ENCODE results near the gene CTSK. TPM values are rescaled to one million over a fixed set of nuclear protein-coding genes. Genes with fewer than 3 reads are reported as not detected.
"Not testable (repeated sequence)": the region's sequence is repeated elsewhere in the genome, so short reads cannot be mapped to it uniquely, and the experiment has no call there.

The CTSK gene
- total RNA-seq, 1 donor from 2014 or later: 5.5 TPM

GRCh38 chr1:150807249-150808023 is 624 bp downstream of the CTSK start:
- no peak for DNase-seq (ENCODE audit: extremely low read depth, low read depth, low spot score)

- DNase-seq (ENCODE audit: extremely low read depth, low read depth, low spot score): no peak
Observed at GRCh38 chr1:150805899-150806298, 2.2 kb downstream of the CTSK start.

GRCh38 chr1:150804671-150805070 is 3.4 kb downstream of the CTSK start:
- DNase-seq (ENCODE audit: extremely low read depth, low read depth, low spot score): no peak

GRCh38 chr1:150799089-150799488 is 9.0 kb downstream of the CTSK start:
- no peak for DNase-seq (ENCODE audit: extremely low read depth, low read depth, low spot score)

- DNase-seq (ENCODE audit: extremely low read depth, low read depth, low spot score): no peak
Observed at GRCh38 chr1:150798525-150798924, 9.5 kb downstream of the CTSK start.

- DNase-seq (ENCODE audit: extremely low read depth, low read depth, low spot score): no peak
Observed at GRCh38 chr1:150796374-150796773, 11.7 kb downstream of the CTSK start.

- not testable (repeated sequence) for DNase-seq (ENCODE audit: extremely low read depth, low read depth, low spot score)
Observed at GRCh38 chr1:150793778-150794177, 14.3 kb downstream of the CTSK start.

- no peak for DNase-seq (ENCODE audit: extremely low read depth, low read depth, low spot score)
Observed at GRCh38 chr1:150793221-150793620, 14.8 kb downstream of the CTSK start.

- DNase-seq (ENCODE audit: extremely low read depth, low read depth, low spot score): no peak
Observed at GRCh38 chr1:150791585-150791984, 16.5 kb downstream of the CTSK start.

GRCh38 chr1:150789396-150789795 is 18.7 kb downstream of the CTSK start:
- no peak for DNase-seq (ENCODE audit: extremely low read depth, low read depth, low spot score)

- DNase-seq (ENCODE audit: extremely low read depth, low read depth, low spot score): no peak
Observed at GRCh38 chr1:150788946-150789345, 19.1 kb downstream of the CTSK start.

- DNase-seq (ENCODE audit: extremely low read depth, low read depth, low spot score): no peak
Observed at GRCh38 chr1:150787455-150787854, 20.6 kb downstream of the CTSK start.

- DNase-seq (ENCODE audit: extremely low read depth, low read depth, low spot score): no peak
Observed at GRCh38 chr1:150780510-150780909, 27.6 kb downstream of the CTSK start.

- DNase-seq (ENCODE audit: extremely low read depth, low read depth, low spot score): no peak
Observed at GRCh38 chr1:150778409-150778808, 29.7 kb downstream of the CTSK start.

GRCh38 chr1:150777544-150777943 is 30.5 kb downstream of the CTSK start:
- no peak for DNase-seq (ENCODE audit: extremely low read depth, low read depth, low spot score)

- not testable (repeated sequence) for DNase-seq (ENCODE audit: extremely low read depth, low read depth, low spot score)
Observed at GRCh38 chr1:150775931-150776505, 32.0 kb downstream of the CTSK start.

GRCh38 chr1:150775276-150775675 is 32.8 kb downstream of the CTSK start:
- no peak for DNase-seq (ENCODE audit: extremely low read depth, low read depth, low spot score)

GRCh38 chr1:150772326-150772725 is 35.7 kb downstream of the CTSK start:
- DNase-seq (ENCODE audit: extremely low read depth, low read depth, low spot score): no peak

GRCh38 chr1:150767704-150768103 is 40.4 kb downstream of the CTSK start:
- DNase-seq (ENCODE audit: extremely low read depth, low read depth, low spot score): not testable (repeated sequence)

- not testable (repeated sequence) for DNase-seq (ENCODE audit: extremely low read depth, low read depth, low spot score)
Observed at GRCh38 chr1:150765977-150766301, 42.1 kb downstream of the CTSK start.

- DNase-seq (ENCODE audit: extremely low read depth, low read depth, low spot score): peak; percentile 9
Observed at GRCh38 chr1:150765296-150765976, 42.6 kb downstream of the CTSK start, which contains the start of gene CTSS. CTSS (minus strand) TSS chr1:150765778; CDS start chr1:150764763, 1,015 bp downstream.

- peak; percentile 78 for DNase-seq (ENCODE audit: extremely low read depth, low read depth, low spot score)
Observed at GRCh38 chr1:150764617-150765101, 43.4 kb downstream of the CTSK start.
